Vagina (tissue), 2 donors: ENCODE measurements around the gene CSNK2B.

Experiments
- CTCF ChIP-seq, 3 experiments: fragments of 450-650 bp in 2 of 3; fragments of 200-600 bp in 1 of 3; sonication (generic) in 1 of 3; IDR thresholded peaks; one replicate each; pipeline ENCODE4 v1.5.1; 2017 to 2019; ENCODE audit warnings: antibody characterized with exemption in 3 of 3, mild to moderate bottlenecking in 2 of 3, moderate library complexity in 2 of 3
- POLR2A ChIP-seq, 2 donors: fragments of 450-650 bp; IDR thresholded peaks; one replicate each; pipeline ENCODE4 v1.6.1; 2017; ENCODE audit warnings: antibody characterized with exemption in 2 of 2, mild to moderate bottlenecking in 2 of 2, moderate library complexity in 2 of 2
- POLR2AphosphoS5 ChIP-seq, 2 donors: sonication (generic); formaldehyde crosslinking; IDR thresholded peaks; one replicate each; pipeline ENCODE4 v1.9.0; 2017; ENCODE audit warnings: antibody characterized with exemption in 2 of 2, mild to moderate bottlenecking in 2 of 2, low read depth in 1 of 2; ENCODE audit not compliant: insufficient read depth in 1 of 2

- no peak for TF ChIP-seq POLR2A (IDR thresholded peaks at IDR 0.05)
- no peak for TF ChIP-seq CTCF (IDR thresholded peaks at IDR 0.05)
- TF ChIP-seq POLR2AphosphoS5 (IDR thresholded peaks at IDR 0.05; ENCODE audit: insufficient read depth in 1 of 2, low read depth in 1 of 2): no peak
These were observed 6.8 kb upstream of the CSNK2B start for GRCh38 chr6:31658983-31659648.
